Aorta (tissue), 5 donors: ENCODE data around the gene DYSF. TPM values are rescaled to one million over a fixed set of nuclear protein-coding genes. Genes with fewer than 3 reads are reported as not detected.

ENCODE experiments used
- ATAC-seq: fragments of 200-7000 bp; cut with Tn5 transposase; one replicate; pipeline ENCODE4 v1.9.1; 2022; ENCODE audit warnings: moderate library complexity; ENCODE audit not compliant: low FRiP score
- DNase-seq, 2 donors: peaks; one replicate each; pipeline ENCODE4 v3.0.0-alpha.2; 2020
- H3K27ac ChIP-seq, 2 donors: one replicate each; pipeline ENCODE4 v1.5.1; 2013; ENCODE audit warnings: low read length in 2 of 2, mild to moderate bottlenecking in 2 of 2, moderate library complexity in 2 of 2, control low read depth in 1 of 2, inconsistent platforms in 1 of 2, low read depth in 1 of 2
- H3K27me3 ChIP-seq, 2 donors: one replicate each; pipeline ENCODE4 v1.6.1; 2013; ENCODE audit warnings: control low read depth in 1 of 2, low read length in 1 of 2, mild to moderate bottlenecking in 1 of 2, moderate library complexity in 1 of 2; ENCODE audit not compliant: insufficient read depth in 2 of 2, control insufficient read depth in 1 of 2
- H3K36me3 ChIP-seq, 2 donors: one replicate each; pipeline ENCODE4 v1.6.1; 2013; ENCODE audit warnings: control low read depth in 1 of 2, low read length in 1 of 2, mild to moderate bottlenecking in 1 of 2; ENCODE audit not compliant: insufficient read depth in 2 of 2, control insufficient read depth in 1 of 2
- H3K4me1 ChIP-seq, 2 donors: one replicate each; pipeline ENCODE4 v1.6.1; 2013; ENCODE audit warnings: low read length in 2 of 2, control low read depth in 1 of 2, mild to moderate bottlenecking in 1 of 2, moderate library complexity in 1 of 2; ENCODE audit not compliant: insufficient read depth in 2 of 2, control insufficient read depth in 1 of 2
- H3K4me3 ChIP-seq, 2 donors: one replicate each; pipeline ENCODE4 v1.5.1; 2013; ENCODE audit warnings: low read length in 2 of 2, control low read depth in 1 of 2, mild to moderate bottlenecking in 1 of 2
- H3K9me3 ChIP-seq: one replicate; pipeline ENCODE4 v1.6.1; 2013; ENCODE audit warnings: mild to moderate bottlenecking, low read length; ENCODE audit not compliant: control insufficient read depth
- WGBS, 2 donors: extraction: QIAGEN DNeasy Blood & Tissue Kit; methylation state at CpG; one replicate each; pipeline ENCODE4 v1.1.7; 2013; 5-methylcytosine and 5-hydroxymethylcytosine counted together
- intact Hi-C, 2 donors: fragments of 100-400 bp; cut with DNase I; formaldehyde crosslinking; loops; one replicate each; pipeline versions ENCODE4 v1.14.2 to v1.15.0; 2022
- polyA plus RNA-seq, 2 donors: library from polyadenylated mRNA; stranded (reverse); fragments of 200-250 nt; gene quantifications; one replicate each; pipeline ENCODE4 v1.2.3, GENCODE V29; 2013
- total RNA-seq, 2 donors: library from RNA; stranded (reverse); fragmentation: NEBNext Ultra II Directional; extraction: Animal tissue kit (Norgen Biotek cat#: 25700); gene quantifications; one replicate each; pipeline ENCODE4 v1.2.1, GENCODE V29; 2021
- donor health status: healthy with polysubstance abuse.
- donor health status: Bipolar disorder and iron deficiency.
- donor health status: DM: no; HTN: no; CAD: no.
- donor health status: DM: no; HTN: no; CAD: no.
- donor health status: DM: yes; HTN: yes; CAD: no.

The DYSF gene
- total and polyA plus RNA-seq, 4 donors: 3.1 to 28.8 (median 17.5) TPM

- Histone ChIP-seq H3K36me3 (no peaks in the 10 kb centered on the region), H3K27ac (no peak overlapping the region), H3K4me3 (no peak overlapping the region), H3K4me1 (no peaks in the 10 kb centered on the region), H3K27me3 (no peaks in the 10 kb centered on the region), H3K9me3 (no peaks in the 10 kb centered on the region)
- no peak for ATAC-seq
- intact Hi-C loops: no loop called here
- WGBS, 2 donors: 83 to 90% methylated on average over 5 of the region's 5 CpGs
- peak in 1 of 2 donors; percentile 66 for DNase-seq
Measured at GRCh38 chr2:71681626-71682025, 228.3 kb downstream of the DYSF start.

DNA sequence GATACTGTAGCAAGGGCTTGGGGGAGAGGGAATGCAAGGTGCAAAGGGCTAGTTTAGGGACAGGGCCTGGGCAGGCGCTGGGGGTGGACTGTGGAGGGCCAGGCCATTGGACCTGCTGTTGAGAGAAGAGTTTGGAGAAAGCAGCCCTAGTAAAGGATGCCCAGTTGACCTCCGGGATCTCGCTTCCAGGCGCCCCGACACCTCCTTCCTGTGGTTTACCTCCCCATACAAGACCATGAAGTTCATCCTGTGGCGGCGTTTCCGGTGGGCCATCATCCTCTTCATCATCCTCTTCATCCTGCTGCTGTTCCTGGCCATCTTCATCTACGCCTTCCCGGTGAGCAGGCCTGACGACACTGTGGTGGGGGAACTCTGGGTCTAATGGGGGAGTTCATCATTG lies 229.0 kb downstream of the DYSF start:
- no peaks in the 10 kb centered on the region for H3K4me1 ChIP-seq
- H3K27me3 ChIP-seq: no peaks in the 10 kb centered on the region
- no peak overlapping the region for H3K4me3 ChIP-seq
- ATAC-seq: no peak
- DNase-seq: peak in 1 of 2 donors; percentile 74
- no peak overlapping the region for H3K27ac ChIP-seq
- intact Hi-C loops: no loop called here
- no peaks in the 10 kb centered on the region for H3K9me3 ChIP-seq
- 93 to 94% methylated on average over 11 of the region's 11 CpGs for WGBS, 2 donors
- H3K36me3 ChIP-seq: no peaks in the 10 kb centered on the region

DNA sequence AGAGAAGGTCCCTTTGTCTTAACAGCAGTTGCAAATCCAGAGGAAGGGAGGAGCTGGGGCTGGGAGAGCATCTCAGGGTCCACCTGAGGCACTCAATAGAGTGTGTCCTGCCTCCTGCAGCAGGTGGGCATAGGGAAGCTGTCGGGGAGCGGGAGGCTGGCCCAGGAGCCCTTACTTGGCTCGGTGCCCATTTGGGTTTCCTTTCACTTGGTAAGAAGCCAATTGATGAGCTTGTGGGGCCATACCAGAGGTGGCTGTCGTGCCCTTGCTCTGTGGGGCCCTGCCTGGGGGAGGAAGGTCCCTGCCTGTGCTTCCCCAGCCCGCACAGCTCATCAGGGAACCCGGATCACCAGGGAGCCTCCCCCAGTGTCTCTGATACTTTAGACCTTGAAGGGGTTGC lies 229.7 kb downstream of the DYSF start:
- Histone ChIP-seq H3K36me3 (no peaks in the 10 kb centered on the region), H3K4me1 (no peaks in the 10 kb centered on the region), H3K27me3 (no peaks in the 10 kb centered on the region), H3K9me3 (no peaks in the 10 kb centered on the region), H3K27ac (no peak overlapping the region), H3K4me3 (no peak overlapping the region)
- DNase-seq: peak in 1 of 2 donors; percentile 63
- intact Hi-C loops: no loop called here
- WGBS, 2 donors: 93 to 96% methylated on average over 5 to 6 of the region's 6 CpGs
- ATAC-seq: no peak

DNA sequence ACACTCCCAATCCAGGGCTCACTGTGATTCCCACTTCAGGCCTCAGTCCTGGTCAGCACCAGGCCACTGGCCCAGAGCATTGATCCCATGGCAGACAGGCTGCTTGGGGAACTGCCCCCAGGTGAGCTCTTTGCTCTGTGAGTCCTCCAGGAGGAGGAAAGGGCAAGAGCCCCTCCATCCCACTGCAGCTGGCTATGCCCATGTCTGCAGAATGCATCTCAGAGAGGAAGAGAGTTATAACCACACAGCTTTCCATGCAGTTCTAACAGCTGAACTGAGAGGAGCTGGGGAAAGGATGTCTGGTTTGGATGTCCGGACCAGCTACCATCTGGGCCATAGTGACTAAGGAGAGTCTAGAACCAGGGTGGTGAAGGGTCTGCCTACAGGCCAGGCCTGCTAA lies 230.3 kb downstream of the DYSF start:
- Histone ChIP-seq H3K27me3 (no peaks in the 10 kb centered on the region), H3K4me3 (no peak overlapping the region), H3K36me3 (no peaks in the 10 kb centered on the region), H3K9me3 (no peaks in the 10 kb centered on the region), H3K4me1 (no peaks in the 10 kb centered on the region), H3K27ac (no peak overlapping the region)
- DNase-seq (no peak), ATAC-seq (no peak)
- WGBS, 2 donors: 94 to 95% methylated on average over 1 of the region's 1 CpG
- intact Hi-C loops: no loop called here

- intact Hi-C loops: no loop called here
- Histone ChIP-seq H3K36me3 (no peaks in the 10 kb centered on the region), H3K4me1 (no peaks in the 10 kb centered on the region), H3K27me3 (no peaks in the 10 kb centered on the region), H3K9me3 (no peaks in the 10 kb centered on the region), H3K27ac (no peak overlapping the region), H3K4me3 (no peak overlapping the region)
- ATAC-seq (no peak), DNase-seq (peak in 1 of 2 donors; percentile 75)
- WGBS, 2 donors: 84 to 85% methylated on average over 13 of the region's 13 CpGs
Measured at GRCh38 chr2:71684226-71685072, 231.1 kb downstream of the DYSF start.

DNA sequence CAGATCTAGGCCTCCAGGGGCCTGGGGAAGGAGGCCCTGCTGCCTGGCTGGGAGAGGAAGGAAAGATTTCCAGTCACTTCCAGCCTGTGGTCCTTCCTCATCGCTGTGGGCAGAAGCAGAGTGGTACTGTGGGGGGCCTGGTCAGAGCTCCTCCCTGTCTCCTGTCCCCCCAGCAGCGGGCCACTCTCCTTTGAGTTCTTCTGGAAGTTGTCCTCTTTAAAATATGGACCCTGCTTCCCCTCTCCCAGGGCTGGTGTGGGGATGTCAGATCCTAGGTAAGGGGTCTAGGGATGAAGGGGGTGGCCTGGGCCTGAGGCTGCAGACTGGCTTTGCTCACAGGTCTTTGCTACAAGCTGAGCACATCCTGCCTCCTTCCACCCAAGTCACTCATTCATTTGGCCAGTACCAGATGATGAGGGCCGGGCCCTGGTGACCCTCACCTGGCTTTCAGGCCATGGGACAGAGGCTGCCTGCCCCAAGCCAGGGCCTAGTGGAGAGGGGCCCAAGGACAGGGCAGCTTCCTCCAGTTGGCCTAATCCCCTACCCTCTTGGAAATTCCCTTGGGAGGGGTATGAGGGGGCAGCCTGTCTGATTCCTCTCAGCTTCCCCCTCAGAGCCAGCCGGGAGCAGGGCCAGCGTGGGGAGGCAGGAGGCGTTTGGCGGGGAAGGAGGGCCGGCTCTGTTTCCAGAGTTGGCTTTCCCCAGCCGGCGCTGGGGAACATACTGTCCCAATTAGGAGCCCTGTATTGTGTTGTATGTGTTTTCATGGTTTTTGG lies 231.9 kb downstream of the DYSF start:
- 59 to 62% methylated on average over 10 of the region's 10 CpGs for WGBS, 2 donors
- H3K27me3 ChIP-seq: no peaks in the 10 kb centered on the region
- H3K4me3 ChIP-seq: no peak overlapping the region
- peak overlapping the region in 1 of 2 donors; percentile 13 for H3K27ac ChIP-seq
- peak; percentile 70 for ATAC-seq
- peak in 1 of 2 donors; percentile 76 for DNase-seq
- H3K9me3 ChIP-seq: no peaks in the 10 kb centered on the region
- no peaks in the 10 kb centered on the region for H3K36me3 ChIP-seq
- intact Hi-C loops: no loop called here
- H3K4me1 ChIP-seq: no peaks in the 10 kb centered on the region

GRCh38 chr2:71685941-71686611 lies 232.7 kb downstream of the DYSF start:
- H3K4me1 ChIP-seq: no peaks in the 10 kb centered on the region
- 95 to 96% methylated on average over 8 to 13 of the region's 13 CpGs for WGBS, 2 donors
- H3K36me3 ChIP-seq: no peaks in the 10 kb centered on the region
- no peaks in the 10 kb centered on the region for H3K27me3 ChIP-seq
- peak in 1 of 2 donors; percentile 48 for DNase-seq
- H3K4me3 ChIP-seq: no peak overlapping the region
- no peak for ATAC-seq
- intact Hi-C loops: no loop called here
- no peaks in the 10 kb centered on the region for H3K9me3 ChIP-seq
- peak overlapping the region in 1 of 2 donors; percentile 4 for H3K27ac ChIP-seq

GRCh38 chr2:71686781-71687180 lies 233.4 kb downstream of the DYSF start:
- intact Hi-C loops: no loop called here
- 95 to 98% methylated on average over 6 of the region's 6 CpGs for WGBS, 2 donors
- DNase-seq (peak in 1 of 2 donors; percentile 61), ATAC-seq (no peak)
- no peak overlapping the region for H3K27ac ChIP-seq
- H3K27me3 ChIP-seq: no peaks in the 10 kb centered on the region
- no peaks in the 10 kb centered on the region for H3K9me3 ChIP-seq
- H3K4me1 ChIP-seq: no peaks in the 10 kb centered on the region
- no peak overlapping the region for H3K4me3 ChIP-seq
- no peaks in the 10 kb centered on the region for H3K36me3 ChIP-seq
